Measurements from ENCODE around the gene NIPSNAP2.

- TF ChIP-seq CTCF (IDR thresholded peaks at IDR 0.05) = no peak
- no peak for TF ChIP-seq POLR2A (IDR thresholded peaks at IDR 0.05)
- no peak for TF ChIP-seq EP300 (IDR thresholded peaks at IDR 0.05)
These were observed 45.3 kb downstream of the NIPSNAP2 start for GRCh38 chr7:56009695-56010094.

All from stomach (tissue), 4 donors.